ENCODE measurements around the gene MYH11. TPM values are rescaled to one million over a fixed set of nuclear protein-coding genes. Genes with fewer than 3 reads are reported as not detected.

The MYH11 gene
- 0.16 TPM in 1 of 2 replicates, not detected in the other for total RNA-seq

DNA sequence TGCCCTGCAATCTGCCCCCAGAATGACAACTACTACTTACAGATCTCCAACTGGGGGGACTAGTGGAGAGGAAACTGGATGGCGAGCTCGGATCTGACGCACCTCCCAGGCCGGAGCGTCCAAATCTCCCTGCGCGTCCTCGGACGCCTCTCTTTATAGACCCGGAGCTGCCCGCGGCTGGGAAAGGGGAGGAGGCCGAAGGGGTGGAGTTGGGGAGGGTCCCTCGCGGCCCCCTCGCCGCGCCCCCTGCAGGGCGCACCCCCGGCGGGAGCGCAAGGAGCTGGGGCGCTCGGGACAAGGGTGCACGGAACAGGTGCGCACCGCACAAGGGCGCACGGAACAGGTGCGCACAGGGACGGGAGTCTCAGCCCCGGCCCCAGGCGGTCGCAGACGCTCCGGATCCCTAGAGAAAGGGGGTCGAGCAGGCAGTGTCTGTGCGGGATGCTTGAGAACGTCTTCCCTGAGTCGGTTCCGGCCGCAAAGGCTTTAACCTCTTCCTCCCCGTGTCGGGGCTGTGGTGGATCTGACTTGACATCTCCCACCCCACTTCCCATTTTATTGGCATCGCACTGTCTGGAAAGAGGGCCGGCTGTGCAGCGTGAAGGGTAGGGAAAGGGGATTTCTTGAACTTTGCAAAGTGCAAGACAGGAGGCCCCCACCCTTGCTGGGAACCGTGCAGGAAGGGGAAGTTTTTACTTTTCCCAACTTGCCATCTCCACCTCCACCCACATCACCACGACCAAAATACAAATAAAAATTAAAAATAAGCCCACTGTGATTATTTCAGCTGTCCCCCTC lies at the start of gene MYH11:
Gene MYH11 (minus strand): TSS at position 128 of the 798 bp plus-strand sequence. CDS start 18,776 bp downstream, outside the sequence.

DNA sequence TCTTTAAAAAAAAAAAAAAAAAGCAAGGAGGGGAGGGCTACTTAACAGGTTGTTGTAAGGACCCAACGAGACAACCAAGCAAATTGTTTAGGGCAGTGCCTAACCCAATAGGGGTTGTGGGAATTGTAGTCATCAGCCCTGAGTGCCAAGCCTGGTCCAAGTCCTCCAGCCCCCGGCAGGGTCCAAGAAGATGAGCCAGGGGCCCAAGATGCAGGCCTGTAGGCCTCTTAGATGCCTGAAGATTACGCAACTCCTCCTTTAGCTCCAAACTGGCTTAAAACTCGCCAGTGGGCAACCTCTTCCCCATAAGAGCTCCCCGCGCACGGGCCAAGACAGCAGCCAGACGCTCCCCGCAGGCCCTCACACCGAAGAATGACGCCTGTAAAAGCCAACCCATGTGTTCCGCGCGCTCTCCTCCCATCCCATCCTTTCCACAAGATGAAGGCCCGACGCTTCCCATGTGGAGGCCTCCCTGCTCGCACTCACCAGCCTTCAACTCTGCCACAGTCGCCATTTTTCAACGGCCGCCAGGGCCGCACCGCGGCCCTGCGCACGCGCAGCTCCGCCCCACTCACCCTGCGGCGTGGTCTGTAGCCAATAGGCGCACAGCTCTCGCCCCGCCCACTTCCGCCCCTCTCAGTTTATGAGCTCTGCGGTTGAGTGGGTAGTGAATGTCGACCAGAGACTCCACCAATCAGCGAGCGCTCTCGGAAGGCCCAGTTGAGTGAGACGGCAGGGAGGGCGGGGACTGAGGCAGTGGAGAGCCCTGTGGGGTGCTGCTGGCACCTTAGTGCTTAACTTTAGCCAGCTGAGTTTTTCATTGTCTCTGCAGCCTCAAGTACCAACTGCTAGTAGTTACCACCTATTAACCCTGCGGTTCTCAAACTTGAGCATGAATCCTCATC lies 31.5 kb upstream of the MYH11 start, which contains the start of gene CEP20:
Gene CEP20 (minus strand): TSS at position 532 of the 905 bp plus-strand sequence. CDS start 18 bp downstream, at position 514.

Other genes with a start within 250 kb of the MYH11 start
- 9.7 and 19.5 TPM in 2 replicates for gene MARF1, start 213.9 kb downstream of the MYH11 start, total RNA-seq
- 34.5 TPM in 2 replicates for gene NDE1, start 206.8 kb downstream of the MYH11 start, total RNA-seq
- 38.9 and 73.9 TPM in 2 replicates for gene CEP20, start 31.6 kb upstream of the MYH11 start, total RNA-seq
- gene ABCC1, start 92.6 kb upstream of the MYH11 start, total RNA-seq: 28.7 and 84.2 TPM in 2 replicates

Measured in epithelial cell of alveolus of lung (primary cell).